ENCODE results near the gene SGO2. TPM values are rescaled to one million over a fixed set of nuclear protein-coding genes. Genes with fewer than 3 reads are reported as not detected.

SGO2 gene
- total and polyA plus RNA-seq, 2 of the 13 experiments (the other 11 are each of a cell fraction or from before 2014, with no cell fraction given): 5.1 to 16.2 TPM

GRCh38 chr2:200615247-200615646 is 89.2 kb downstream of the SGO2 start (continued):
- TF ChIP-seq ZNF24 (IDR thresholded peaks at IDR 0.05) (no peak), MLLT10 (CRISPR knock-in tag; IDR thresholded peaks at IDR 0.05) (no peak), FOSL2 (CRISPR knock-in tag; IDR thresholded peaks at IDR 0.05) (peak; percentile 86), PREB (CRISPR knock-in tag; IDR thresholded peaks at IDR 0.05) (no peak), PHF20 (CRISPR knock-in tag; IDR thresholded peaks at IDR 0.05) (no peak), GFI1 (CRISPR knock-in tag; IDR thresholded peaks at IDR 0.05; ENCODE audit: borderline replicate concordance) (no peak), HNRNPUL1 (IDR thresholded peaks at IDR 0.05; ENCODE audit: low read depth, low read length) (no peak), ZFP36L2 (CRISPR knock-in tag; IDR thresholded peaks at IDR 0.05) (no peak), ZNF329 (CRISPR knock-in tag; IDR thresholded peaks at IDR 0.05; ENCODE audit: low read depth) (no peak), GTF2F1 (IDR thresholded peaks at IDR 0.05; ENCODE audit: low read length) (no peak), ZNF639 (CRISPR knock-in tag; conservative IDR thresholded peaks at IDR 0.05) (no peak), AGO1 (IDR thresholded peaks at IDR 0.05; ENCODE audit: low read depth, low read length, poor library complexity, severe bottlenecking) (no peak), DMTF1 (CRISPR knock-in tag; IDR thresholded peaks at IDR 0.05) (no peak), HES4 (CRISPR knock-in tag; IDR thresholded peaks at IDR 0.05; ENCODE audit: borderline replicate concordance) (no peak), IRF2 (CRISPR knock-in tag; IDR thresholded peaks at IDR 0.05) (no peak), JUN (CRISPR knock-in tag; IDR thresholded peaks at IDR 0.05) (0 out of 2 replicates have a peak, but pooled peaks have one; percentile 43), ZKSCAN5 (CRISPR knock-in tag; IDR thresholded peaks at IDR 0.05) (no peak), ETV5 (CRISPR knock-in tag; IDR thresholded peaks at IDR 0.05; ENCODE audit: borderline replicate concordance) (peak; percentile 70; the same call in 1 of the 2 replicates), ZNF629 (CRISPR knock-in tag; conservative IDR thresholded peaks at IDR 0.05) (no peak), SMAD9 (CRISPR knock-in tag; IDR thresholded peaks at IDR 0.05) (no peak), ARID5B (CRISPR knock-in tag; IDR thresholded peaks at IDR 0.05) (peak; percentile 20; the same call in 1 of the 2 replicates), FOXK1 (CRISPR knock-in tag; IDR thresholded peaks at IDR 0.05; ENCODE audit: borderline replicate concordance, low read depth) (no peak)

Data from HepG2 (cell line).